Panc1 (cell line): ENCODE data around the gene MCCC2.

Source experiments
- REST ChIP-seq, 2 experiments: IDR thresholded peaks; 2 replicates each; pipeline ENCODE4 v1.6.1; 2011 to 2012; ENCODE audit warnings: low read depth in 2 of 2, control low read depth in 1 of 2, low read length in 1 of 2, mild to moderate bottlenecking in 1 of 2, moderate library complexity in 1 of 2; ENCODE audit not compliant: insufficient read depth in 1 of 2
- SIN3A ChIP-seq: IDR thresholded peaks from 2 replicates; pipeline ENCODE4 v1.6.1; 2012; ENCODE audit warnings: low read depth, mild to moderate bottlenecking, low read length, moderate library complexity, borderline replicate concordance; ENCODE audit not compliant: insufficient read depth
- TCF7L2 ChIP-seq: IDR thresholded peaks from 2 replicates; pipeline ENCODE4 v1.6.1; 2011; ENCODE audit warnings: mild to moderate bottlenecking, low read depth, low read length, inconsistent platforms
- TF ChIP-seq, protein P1 (sequence below): fragments of 450-650 bp; IDR thresholded peaks from 2 replicates; pipeline ENCODE4 v1.5.1; 2017; ENCODE audit warnings: mild to moderate bottlenecking

DNA sequence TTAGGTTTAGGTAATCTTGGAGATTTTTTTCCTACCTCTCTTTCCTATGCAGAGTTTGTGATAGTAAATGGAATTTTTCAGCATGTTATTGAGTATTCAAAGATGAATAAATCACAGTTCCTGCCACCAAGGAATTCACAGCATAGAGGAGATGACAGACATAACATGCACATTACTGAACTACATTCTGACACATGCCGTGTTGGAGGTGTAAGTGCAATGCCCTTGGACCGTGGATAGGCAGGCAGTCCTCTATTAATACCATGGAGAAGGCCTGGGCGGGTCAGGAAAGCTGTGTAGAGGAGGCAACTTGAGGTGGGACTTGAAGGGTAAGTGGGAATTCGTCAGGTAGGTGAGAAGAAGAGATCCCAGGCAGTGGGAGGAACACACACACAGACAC lies 43.9 kb downstream of the MCCC2 start:
- TF ChIP-seq, protein P1, sequence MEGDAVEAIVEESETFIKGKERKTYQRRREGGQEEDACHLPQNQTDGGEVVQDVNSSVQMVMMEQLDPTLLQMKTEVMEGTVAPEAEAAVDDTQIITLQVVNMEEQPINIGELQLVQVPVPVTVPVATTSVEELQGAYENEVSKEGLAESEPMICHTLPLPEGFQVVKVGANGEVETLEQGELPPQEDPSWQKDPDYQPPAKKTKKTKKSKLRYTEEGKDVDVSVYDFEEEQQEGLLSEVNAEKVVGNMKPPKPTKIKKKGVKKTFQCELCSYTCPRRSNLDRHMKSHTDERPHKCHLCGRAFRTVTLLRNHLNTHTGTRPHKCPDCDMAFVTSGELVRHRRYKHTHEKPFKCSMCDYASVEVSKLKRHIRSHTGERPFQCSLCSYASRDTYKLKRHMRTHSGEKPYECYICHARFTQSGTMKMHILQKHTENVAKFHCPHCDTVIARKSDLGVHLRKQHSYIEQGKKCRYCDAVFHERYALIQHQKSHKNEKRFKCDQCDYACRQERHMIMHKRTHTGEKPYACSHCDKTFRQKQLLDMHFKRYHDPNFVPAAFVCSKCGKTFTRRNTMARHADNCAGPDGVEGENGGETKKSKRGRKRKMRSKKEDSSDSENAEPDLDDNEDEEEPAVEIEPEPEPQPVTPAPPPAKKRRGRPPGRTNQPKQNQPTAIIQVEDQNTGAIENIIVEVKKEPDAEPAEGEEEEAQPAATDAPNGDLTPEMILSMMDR: no peak
- TF ChIP-seq REST (IDR thresholded peaks at IDR 0.05; ENCODE audit: insufficient read depth in 1 of 2, low read depth in 2 of 2, low read length in 1 of 2) (no peak), SIN3A (no peak), TCF7L2 (no peak)
